H9 (cell line): ENCODE data around the gene BSN. TPM values are rescaled to one million over a fixed set of nuclear protein-coding genes. Genes with fewer than 3 reads are reported as not detected.

Experiments
- DNase-seq: peaks from one replicate; pipeline ENCODE4 v3.0.0-alpha.2; 2017
- H2AFZ ChIP-seq: one replicate; pipeline ENCODE4 v1.6.1; 2013; ENCODE audit warnings: mild to moderate bottlenecking, low read length, control low read depth, moderate library complexity
- H2AK5ac ChIP-seq: 2 replicates; pipeline ENCODE4 v1.6.1; 2013; ENCODE audit warnings: low read length, control low read depth, mixed read lengths; ENCODE audit not compliant: insufficient read length
- H2BK120ac ChIP-seq: one replicate; pipeline ENCODE4 v1.6.1; 2013; ENCODE audit warnings: low read depth, mild to moderate bottlenecking, low read length, control low read depth, inconsistent platforms; ENCODE audit not compliant: poor library complexity, severe bottlenecking
- H2BK12ac ChIP-seq: 2 replicates; pipeline ENCODE4 v1.6.1; 2013; ENCODE audit warnings: low read length, control low read depth, mixed read lengths, low read depth; ENCODE audit not compliant: insufficient read length
- H2BK15ac ChIP-seq: 2 replicates; pipeline ENCODE4 v1.6.1; 2013; ENCODE audit warnings: low read depth, low read length, control low read depth
- H2BK20ac ChIP-seq: one replicate; pipeline ENCODE4 v1.6.1; 2013; ENCODE audit warnings: low read depth, mild to moderate bottlenecking, low read length, control low read depth, inconsistent platforms; ENCODE audit not compliant: poor library complexity, severe bottlenecking
- H2BK5ac ChIP-seq: 2 replicates; pipeline ENCODE4 v1.6.1; 2013; ENCODE audit warnings: low read length, control low read depth, mixed read lengths; ENCODE audit not compliant: insufficient read length
- H3K14ac ChIP-seq: 2 replicates; pipeline ENCODE4 v1.6.1; 2013; ENCODE audit warnings: low read length, control low read depth; ENCODE audit not compliant: insufficient read depth
- H3K18ac ChIP-seq: 2 replicates; pipeline ENCODE4 v1.6.1; 2013; ENCODE audit warnings: low read depth, mild to moderate bottlenecking, mixed read lengths, low read length, control low read depth; ENCODE audit not compliant: insufficient read length
- H3K23ac ChIP-seq: 2 replicates; pipeline ENCODE4 v1.6.1; 2013; ENCODE audit warnings: low read length, control low read depth, mixed read lengths, low read depth; ENCODE audit not compliant: insufficient read length
- H3K23me2 ChIP-seq: 2 replicates; pipeline ENCODE4 v1.6.1; 2013; ENCODE audit warnings: low read depth, mild to moderate bottlenecking, mixed read lengths, low read length, control low read depth; ENCODE audit not compliant: insufficient read length, poor library complexity, severe bottlenecking
- H3K27ac ChIP-seq: 2 replicates; pipeline ENCODE4 v1.5.1; 2013; ENCODE audit warnings: low read length, control low read depth, mixed read lengths, low read depth; ENCODE audit not compliant: insufficient read length
- H3K27me3 ChIP-seq: 2 replicates; pipeline ENCODE4 v1.6.1; 2013; ENCODE audit warnings: low read length, control low read depth, inconsistent platforms; ENCODE audit not compliant: insufficient read depth
- H3K4ac ChIP-seq: 2 replicates; pipeline ENCODE4 v1.6.1; 2013; ENCODE audit warnings: low read depth, mild to moderate bottlenecking, control low read depth, inconsistent platforms, low read length, moderate library complexity
- H3K4me1 ChIP-seq: 2 replicates; pipeline ENCODE4 v1.6.1; 2013; ENCODE audit warnings: low read length, control low read depth, inconsistent platforms; ENCODE audit not compliant: insufficient read depth
- H3K4me2 ChIP-seq: 2 replicates; pipeline ENCODE4 v1.6.1; 2013; ENCODE audit warnings: low read length, control low read depth, mixed read lengths; ENCODE audit not compliant: insufficient read length, insufficient read depth
- H3K56ac ChIP-seq: 2 replicates; pipeline ENCODE4 v1.6.1; 2013; ENCODE audit warnings: low read depth, mild to moderate bottlenecking, mixed read lengths, low read length, control low read depth; ENCODE audit not compliant: insufficient read length
- H3K79me1 ChIP-seq: 2 replicates; pipeline ENCODE4 v1.6.1; 2013; ENCODE audit warnings: low read depth, mild to moderate bottlenecking, moderate library complexity, low read length, control low read depth, inconsistent platforms; ENCODE audit not compliant: insufficient read depth, poor library complexity, severe bottlenecking
- H3K79me2 ChIP-seq: 2 replicates; pipeline ENCODE4 v1.6.1; 2013; ENCODE audit warnings: low read length, control low read depth, inconsistent platforms; ENCODE audit not compliant: insufficient read depth
- H3K9ac ChIP-seq: 2 replicates; pipeline ENCODE4 v1.6.1; 2013; ENCODE audit warnings: low read length, control low read depth, mixed read lengths; ENCODE audit not compliant: insufficient read length; ENCODE audit errors: extremely low read depth
- H3K9me3 ChIP-seq: one replicate; pipeline ENCODE4 v1.6.1; 2013; ENCODE audit warnings: low read depth, low read length, inconsistent platforms; ENCODE audit not compliant: control insufficient read depth
- H3T11ph ChIP-seq: one replicate; pipeline ENCODE4 v1.6.1; 2013; ENCODE audit warnings: mild to moderate bottlenecking, low read length, control low read depth, inconsistent platforms
- H4K20me1 ChIP-seq: one replicate; pipeline ENCODE4 v1.6.1; 2013; ENCODE audit not compliant: control insufficient read depth, insufficient read length, insufficient read depth
- H4K5ac ChIP-seq: 2 replicates; pipeline ENCODE4 v1.6.1; 2013; ENCODE audit warnings: low read depth, mild to moderate bottlenecking, mixed read lengths, low read length, control low read depth; ENCODE audit not compliant: insufficient read length
- H4K8ac ChIP-seq: replicated peaks from 2 replicates; pipeline ENCODE4 v1.6.1; 2013; ENCODE audit warnings: low read length, control low read depth, mixed read lengths, low read depth; ENCODE audit not compliant: insufficient read length
- H4K91ac ChIP-seq: 2 replicates; pipeline ENCODE4 v1.6.1; 2013; ENCODE audit warnings: low read depth, mild to moderate bottlenecking, moderate library complexity, mixed read lengths, low read length, control low read depth; ENCODE audit not compliant: insufficient read length
- H3K27ac Mint-ChIP-seq, 3 experiments: 2 replicates in 2 of 3; 3 replicates in 1 of 3; pipeline ENCODE4 v1.8.0; 2020 to 2021; ENCODE audit warnings: mixed read lengths in 3 of 3, mild to moderate bottlenecking in 1 of 3, moderate library complexity in 1 of 3
- H3K27me3 Mint-ChIP-seq: 2 replicates; pipeline ENCODE4 v1.8.0; 2021; ENCODE audit warnings: low read depth, mild to moderate bottlenecking, moderate library complexity, mixed read lengths
- H3K36me3 Mint-ChIP-seq, 3 experiments: 2 replicates in 2 of 3; 3 replicates in 1 of 3; pipeline ENCODE4 v1.8.0; 2020 to 2021; ENCODE audit warnings: low read depth in 3 of 3, mixed read lengths in 3 of 3; ENCODE audit not compliant: insufficient read depth in 1 of 3
- H3K4me1 Mint-ChIP-seq, 2 experiments: 2 replicates each; pipeline ENCODE4 v1.8.0; 2020; ENCODE audit warnings: mixed read lengths in 2 of 2
- H3K4me3 Mint-ChIP-seq, 2 experiments: 2 replicates in 1 of 2; 3 replicates in 1 of 2; pipeline ENCODE4 v1.8.0; 2020 to 2021; ENCODE audit warnings: mild to moderate bottlenecking in 2 of 2, mixed read lengths in 2 of 2, moderate library complexity in 1 of 2
- H3K9me3 Mint-ChIP-seq, 2 experiments: 2 replicates in 1 of 2; 3 replicates in 1 of 2; pipeline ENCODE4 v1.8.0; 2020; ENCODE audit warnings: mild to moderate bottlenecking in 2 of 2, mixed read lengths in 2 of 2, moderate library complexity in 1 of 2
- WGBS: extraction: QIAGEN DNeasy Blood & Tissue Kit; methylation state at CpG from one replicate; pipeline ENCODE4 v1.1.7; 2013; ENCODE audit warnings: missing lambda C conversion rate, low lambda C conversion rate, mixed read lengths; ENCODE audit not compliant: insufficient read length; ENCODE audit errors: extremely low coverage; 5-methylcytosine and 5-hydroxymethylcytosine counted together
- total RNA-seq: library from RNA; stranded (reverse); gene quantifications from 2 replicates; pipeline ENCODE4 v1.2.1, GENCODE V29; 2021
- TF ChIP-seq, protein P1 (sequence below): fragments of 200-600 bp; sonication (generic); conservative IDR thresholded peaks from 3 replicates; pipeline ENCODE4 v1.8.0; 2021; ENCODE audit warnings: antibody characterized with exemption, mild to moderate bottlenecking

Gene BSN
- total RNA-seq, 1 experiment from 2014 or later, result 2.4 TPM

DNA sequence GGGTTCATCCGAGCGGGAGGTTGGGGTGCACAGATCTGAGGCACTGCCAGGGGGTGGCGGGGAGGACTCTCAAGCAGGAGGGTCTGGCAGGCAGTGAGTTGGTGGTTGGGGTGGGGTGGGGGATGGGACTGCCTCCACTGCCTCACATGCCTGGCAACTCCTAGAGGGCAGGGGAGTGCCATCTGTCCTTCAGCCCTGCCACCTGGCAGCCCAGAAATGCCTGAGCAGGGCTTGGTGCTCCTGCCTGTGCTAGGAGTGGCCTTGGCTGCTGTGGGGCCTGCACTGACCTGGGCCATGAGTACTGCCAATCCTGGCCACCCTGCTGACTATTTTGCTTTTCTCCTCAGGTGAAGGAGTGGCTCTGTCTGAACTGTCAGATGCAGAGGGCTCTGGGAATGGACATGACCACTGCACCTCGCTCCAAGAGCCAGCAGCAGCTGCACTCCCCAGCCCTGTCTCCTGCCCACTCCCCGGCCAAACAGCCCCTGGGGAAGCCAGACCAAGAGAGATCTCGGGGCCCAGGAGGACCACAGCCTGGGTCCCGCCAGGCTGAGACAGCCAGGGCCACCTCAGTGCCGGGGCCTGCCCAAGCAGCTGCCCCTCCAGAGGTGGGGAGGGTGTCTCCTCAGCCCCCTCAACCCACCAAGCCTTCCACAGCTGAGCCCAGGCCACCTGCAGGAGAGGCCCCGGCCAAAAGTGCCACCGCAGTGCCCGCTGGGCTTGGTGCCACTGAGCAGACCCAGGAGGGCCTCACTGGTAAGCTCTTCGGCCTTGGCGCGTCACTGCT is 87.8 kb downstream of the BSN start:
- H4K8ac ChIP-seq, result no peak overlapping the region
- no peak overlapping the region for H2BK5ac ChIP-seq
- H2BK15ac ChIP-seq, result no peak overlapping the region
- no peak overlapping the region for H4K5ac ChIP-seq
- no peaks in the 10 kb centered on the region for H3K79me1 ChIP-seq
- no peak overlapping the region for H2BK120ac ChIP-seq
- no CpG with 5 or more reads among the region's 14 CpGs for WGBS
- no peaks in the 10 kb centered on the region; a peak in 1 of 4 replicates for H3K4me1 Mint-ChIP-seq
- no peak overlapping the region for H4K91ac ChIP-seq
- H3T11ph ChIP-seq, result no peak overlapping the region
- no peak overlapping the region for H3K4me2 ChIP-seq
- no peak overlapping the region for H3K4me3 Mint-ChIP-seq
- H4K20me1 ChIP-seq, result no peaks in the 10 kb centered on the region
- no peak overlapping the region for H2BK12ac ChIP-seq
- peak overlapping the region in 1 of 3 experiments; percentile 72; a peak in 1 of 7 replicates for H3K27ac Mint-ChIP-seq
- no peak overlapping the region for H2AK5ac ChIP-seq
- H3K14ac ChIP-seq, result no peak overlapping the region; the same call in 1 of the 2 replicates
- H3K36me3 Mint-ChIP-seq, result no peaks in the 10 kb centered on the region
- no peak overlapping the region for H2BK20ac ChIP-seq
- no peak overlapping the region for H3K27ac ChIP-seq
- TF ChIP-seq, protein P1, sequence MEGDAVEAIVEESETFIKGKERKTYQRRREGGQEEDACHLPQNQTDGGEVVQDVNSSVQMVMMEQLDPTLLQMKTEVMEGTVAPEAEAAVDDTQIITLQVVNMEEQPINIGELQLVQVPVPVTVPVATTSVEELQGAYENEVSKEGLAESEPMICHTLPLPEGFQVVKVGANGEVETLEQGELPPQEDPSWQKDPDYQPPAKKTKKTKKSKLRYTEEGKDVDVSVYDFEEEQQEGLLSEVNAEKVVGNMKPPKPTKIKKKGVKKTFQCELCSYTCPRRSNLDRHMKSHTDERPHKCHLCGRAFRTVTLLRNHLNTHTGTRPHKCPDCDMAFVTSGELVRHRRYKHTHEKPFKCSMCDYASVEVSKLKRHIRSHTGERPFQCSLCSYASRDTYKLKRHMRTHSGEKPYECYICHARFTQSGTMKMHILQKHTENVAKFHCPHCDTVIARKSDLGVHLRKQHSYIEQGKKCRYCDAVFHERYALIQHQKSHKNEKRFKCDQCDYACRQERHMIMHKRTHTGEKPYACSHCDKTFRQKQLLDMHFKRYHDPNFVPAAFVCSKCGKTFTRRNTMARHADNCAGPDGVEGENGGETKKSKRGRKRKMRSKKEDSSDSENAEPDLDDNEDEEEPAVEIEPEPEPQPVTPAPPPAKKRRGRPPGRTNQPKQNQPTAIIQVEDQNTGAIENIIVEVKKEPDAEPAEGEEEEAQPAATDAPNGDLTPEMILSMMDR, result no peak
- no peaks in the 10 kb centered on the region; the same call in 1 of the 2 replicates for H3K27me3 Mint-ChIP-seq
- no peaks in the 10 kb centered on the region for H3K4me1 ChIP-seq
- H3K79me2 ChIP-seq, result no peaks in the 10 kb centered on the region
- H2AFZ ChIP-seq, result no peak overlapping the region
- H3K4ac ChIP-seq, result no peak overlapping the region
- H3K56ac ChIP-seq, result no peak overlapping the region
- H3K23me2 ChIP-seq, result no peaks in the 10 kb centered on the region
- no peak overlapping the region for H3K23ac ChIP-seq
- no peaks in the 10 kb centered on the region for H3K27me3 ChIP-seq
- H3K9me3 Mint-ChIP-seq, result no peaks in the 10 kb centered on the region
- H3K9ac ChIP-seq, result no peak overlapping the region
- H3K9me3 ChIP-seq, result no peaks in the 10 kb centered on the region
- DNase-seq, result no peak
- no peak overlapping the region for H3K18ac ChIP-seq
